Measurements from ENCODE around the gene PMM2. TPM values are rescaled to one million over a fixed set of nuclear protein-coding genes. Genes with fewer than 3 reads are reported as not detected.

Gene PMM2
- total and polyA plus RNA-seq, 9 of the 15 experiments (the other 6 are each of a cell fraction or from before 2014, with no cell fraction given) = 5.6 to 42.7 (median 25.9) TPM

GRCh38 chr16:8867932-8868415 is 70.3 kb downstream of the PMM2 start (continued):
- TF ChIP-seq KDM4B (IDR thresholded peaks at IDR 0.05; ENCODE audit: borderline replicate concordance in 2 of 2, low read depth in 1 of 2) = 0 out of 4 replicates have a peak, but pooled peaks of 1 of the 2 experiments have one; percentile 22
- TF ChIP-seq PURB (CRISPR knock-in tag; IDR thresholded peaks at IDR 0.05; ENCODE audit: low read depth) = no peak
- TF ChIP-seq ZNF639 (CRISPR knock-in tag; conservative IDR thresholded peaks at IDR 0.05 in 1 of 2, IDR thresholded peaks at IDR 0.05 in 1 of 2) = 0 out of 4 replicates have a peak, but pooled peaks of 1 of the 2 experiments have one; percentile 6
- TF ChIP-seq E2F5 (CRISPR knock-in tag; IDR thresholded peaks at IDR 0.05) = no peak

GRCh38 chr16:8868416-8869211 is 71.0 kb downstream of the PMM2 start, which contains the start of gene CARHSP1:
Gene CARHSP1, minus strand, starts transcription at chr16:8869006. Its CDS starts 9,678 bp downstream, at chr16:8859328.
- Histone ChIP-seq H3K4me3 (peak within 1 kb of the TSS; percentile 62), H4K20me1 (replicated peaks; ENCODE audit: control insufficient read depth, insufficient read depth, low read length) (peaks cover 35% of the 10 kb centered on the region), H3K9me1 (ENCODE audit: control insufficient read depth, insufficient read depth, low read length) (peaks cover 13% of the 10 kb centered on the region), H3K79me2 (ENCODE audit: control insufficient read depth, insufficient read depth, low read length) (peaks cover 46% of the 10 kb centered on the region), H3K4me2 (ENCODE audit: insufficient read depth, low read length) (peak within 1 kb of the TSS; percentile 84), H3K9ac (ENCODE audit: insufficient read depth in 1 of 2, low read depth in 2 of 2, low read length in 2 of 2) (peak within 1 kb of the TSS; percentile 74 to 89), H3K36me3 (ENCODE audit: control insufficient read depth, insufficient read depth, low read length) (peaks cover 13% of the 10 kb centered on the region; the same call in 1 of the 3 replicates), H3K9me3 (replicated peaks; ENCODE audit: control insufficient read depth, insufficient read depth, low read depth, low read length) (no peaks in the 10 kb centered on the region), H3K27me3 (ENCODE audit: control insufficient read depth in 2 of 2, insufficient read depth in 2 of 2, low read length in 2 of 2) (no peaks in the 10 kb centered on the region), H3K4me1 (replicated peaks in 1 of 2; ENCODE audit: control insufficient read depth in 2 of 2, insufficient read depth in 2 of 2, low read length in 2 of 2) (peaks cover 47 to 68% of the 10 kb centered on the region in 2 experiments), H2AFZ (ENCODE audit: low read depth, low read length) (peak within 1 kb of the TSS; percentile 93), H3K27ac (ENCODE audit: extremely low read depth, low read depth, low read length) (peak within 1 kb of the TSS; percentile 85)
- BruUV-seq (replicated peaks) = no TSS peak
- in situ Hi-C loops (cut with MboI) (no loop called here), intact Hi-C loops (cut with micrococcal nuclease) (no loop called here)
- ChIA-PET CTCF (ENCODE audit: low intra/inter-chr PET ratio) (no interaction called here), POLR2A (interaction anchor here (0.6 to 1.5 kb wide), 10 partner anchors 10 to 309 kb away, joined by 3 to 9 read pairs (median 3); no protein-coding TSS in a partner anchor)
- DNase-seq (ENCODE audit: extremely low read depth in 1 of 4, low spot score in 3 of 4) (peak; percentile 95 to 99 (median 98)), ATAC-seq (peak; percentile 82), FAIRE-seq (peak; percentile 60)
- 1% methylated on average over 23 of the region's 83 CpGs for WGBS (ENCODE audit: insufficient coverage, low coverage, missing lambda C conversion rate)
- peak; percentile 93 to 98 for TF ChIP-seq E2F6 (IDR thresholded peaks at IDR 0.05; ENCODE audit: borderline replicate concordance in 1 of 2, extremely low read depth in 1 of 2, insufficient read depth in 1 of 2, insufficient read length in 1 of 2, low read depth in 1 of 2, low read length in 1 of 2, poor library complexity in 1 of 2, severe bottlenecking in 1 of 2)
- no peak for TF ChIP-seq ATF1 (CRISPR knock-in tag; IDR thresholded peaks at IDR 0.05)
- TF ChIP-seq ATF1 (tag; IDR thresholded peaks at IDR 0.05) = no peak
- TF ChIP-seq HOXB6 (CRISPR knock-in tag; IDR thresholded peaks at IDR 0.05; ENCODE audit: borderline replicate concordance) = no peak
- no peak for TF ChIP-seq MEF2D (tag; conservative IDR thresholded peaks at IDR 0.05; ENCODE audit: low read depth)
- no peak for TF ChIP-seq ELK3 (CRISPR knock-in tag; IDR thresholded peaks at IDR 0.05)

All from K562 (cell line).